Neutrophil (primary cell): ENCODE results near the gene SYNCRIP.
"Not testable (repeated sequence)": the region's sequence is repeated elsewhere in the genome, so short reads cannot be mapped to it uniquely, and the experiment has no call there.

ENCODE experiments used
- H3K27ac ChIP-seq: fragments of 200-600 bp; sonication (generic); 2 replicates; pipeline ENCODE4 v1.5.1; 2016; ENCODE audit warnings: mild to moderate bottlenecking, moderate library complexity
- H3K27me3 ChIP-seq: fragments of 200-600 bp; sonication (generic); 2 replicates; pipeline ENCODE4 v1.6.0; 2016; ENCODE audit warnings: mild to moderate bottlenecking
- H3K36me3 ChIP-seq: fragments of 200-600 bp; sonication (generic); 2 replicates; pipeline ENCODE4 v1.5.1; 2017
- H3K4me1 ChIP-seq, 2 experiments: fragments of 200-600 bp in 1 of 2; sonication (generic) in 1 of 2; 1 replicate in 1 of 2; 2 replicates in 1 of 2; pipeline versions ENCODE4 v1.5.1 to v1.6.1; 2013 to 2016; ENCODE audit warnings: low read depth in 1 of 2, low read length in 1 of 2, mild to moderate bottlenecking in 1 of 2, moderate library complexity in 1 of 2; ENCODE audit not compliant: control insufficient read depth in 1 of 2, insufficient read depth in 1 of 2
- H3K4me3 ChIP-seq, 2 experiments: fragments of 200-600 bp in 1 of 2; sonication (generic) in 1 of 2; 1 replicate in 1 of 2; 2 replicates in 1 of 2; pipeline ENCODE4 v1.5.1; 2013 to 2016; ENCODE audit warnings: low read depth in 1 of 2, low read length in 1 of 2, mild to moderate bottlenecking in 1 of 2, moderate library complexity in 1 of 2
- H3K9me3 ChIP-seq: fragments of 200-600 bp; sonication (generic); 2 replicates; pipeline ENCODE4 v1.5.1; 2016
- TF ChIP-seq, protein P1 (sequence below): fragments of 200-600 bp; sonication (generic); IDR thresholded peaks from 2 replicates; pipeline ENCODE4 v1.5.1; 2016; ENCODE audit warnings: antibody characterized with exemption

The SYNCRIP gene

DNA sequence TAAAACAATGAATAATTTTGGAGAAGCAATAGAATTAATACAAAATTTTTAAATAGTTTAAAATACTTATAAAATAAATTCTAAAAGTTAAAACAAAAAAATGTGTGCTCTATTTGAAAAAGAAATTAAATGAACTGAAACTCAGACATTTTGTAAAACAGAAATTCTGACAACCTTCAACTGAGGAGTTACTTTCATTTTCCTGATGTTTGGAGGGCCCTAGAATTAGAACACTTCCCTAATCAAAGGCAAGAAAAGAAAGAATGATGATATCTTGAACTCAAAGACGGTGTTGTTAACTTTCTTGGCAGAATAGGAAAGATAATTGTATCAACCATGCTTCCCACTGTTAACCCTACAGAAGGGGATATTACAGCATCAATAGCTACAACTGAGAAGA is 77.0 kb downstream of the SYNCRIP start:
- no peak overlapping the region for H3K4me3 ChIP-seq
- peaks cover 31% of the 10 kb centered on the region for H3K36me3 ChIP-seq
- no peaks in the 10 kb centered on the region for H3K27me3 ChIP-seq
- H3K27ac ChIP-seq, result no peak overlapping the region
- no peaks in the 10 kb centered on the region for H3K4me1 ChIP-seq
- H3K9me3 ChIP-seq, result no peaks in the 10 kb centered on the region
- TF ChIP-seq, protein P1, sequence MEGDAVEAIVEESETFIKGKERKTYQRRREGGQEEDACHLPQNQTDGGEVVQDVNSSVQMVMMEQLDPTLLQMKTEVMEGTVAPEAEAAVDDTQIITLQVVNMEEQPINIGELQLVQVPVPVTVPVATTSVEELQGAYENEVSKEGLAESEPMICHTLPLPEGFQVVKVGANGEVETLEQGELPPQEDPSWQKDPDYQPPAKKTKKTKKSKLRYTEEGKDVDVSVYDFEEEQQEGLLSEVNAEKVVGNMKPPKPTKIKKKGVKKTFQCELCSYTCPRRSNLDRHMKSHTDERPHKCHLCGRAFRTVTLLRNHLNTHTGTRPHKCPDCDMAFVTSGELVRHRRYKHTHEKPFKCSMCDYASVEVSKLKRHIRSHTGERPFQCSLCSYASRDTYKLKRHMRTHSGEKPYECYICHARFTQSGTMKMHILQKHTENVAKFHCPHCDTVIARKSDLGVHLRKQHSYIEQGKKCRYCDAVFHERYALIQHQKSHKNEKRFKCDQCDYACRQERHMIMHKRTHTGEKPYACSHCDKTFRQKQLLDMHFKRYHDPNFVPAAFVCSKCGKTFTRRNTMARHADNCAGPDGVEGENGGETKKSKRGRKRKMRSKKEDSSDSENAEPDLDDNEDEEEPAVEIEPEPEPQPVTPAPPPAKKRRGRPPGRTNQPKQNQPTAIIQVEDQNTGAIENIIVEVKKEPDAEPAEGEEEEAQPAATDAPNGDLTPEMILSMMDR, result no peak

DNA sequence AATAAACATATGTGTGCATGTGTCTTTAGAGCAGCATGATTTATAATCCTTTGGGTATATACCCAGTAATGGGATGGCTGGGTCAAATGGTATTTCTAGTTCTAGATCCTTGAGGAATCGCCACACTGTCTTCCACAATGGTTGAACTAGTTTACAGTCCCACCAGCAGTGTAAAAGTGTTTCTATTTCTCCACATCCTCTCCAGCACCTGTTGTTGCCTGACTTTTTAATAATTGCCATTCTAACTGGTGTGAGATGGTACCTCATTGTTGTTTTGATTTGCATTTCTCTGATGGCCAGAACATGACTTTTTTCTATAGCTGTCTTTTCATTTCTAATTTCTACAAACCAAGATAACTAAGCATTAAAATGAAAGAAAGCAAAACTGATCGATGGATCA is 78.5 kb downstream of the SYNCRIP start:
- H3K36me3 ChIP-seq, result peaks cover 39% of the 10 kb centered on the region
- not testable (repeated sequence) for H3K4me3 ChIP-seq, H3K4me1 ChIP-seq, H3K27me3 ChIP-seq, H3K27ac ChIP-seq, H3K9me3 ChIP-seq
